GM21717 (cell line): ENCODE data around the gene BTBD16.

Experiments
- ATAC-seq: cut with Tn5 transposase; IDR thresholded peaks from one replicate; pipeline ENCODE4 v1.9.1; 2021; ENCODE audit warnings: mild to moderate bottlenecking, moderate library complexity; ENCODE audit not compliant: unreplicated experiment

The BTBD16 gene

DNA sequence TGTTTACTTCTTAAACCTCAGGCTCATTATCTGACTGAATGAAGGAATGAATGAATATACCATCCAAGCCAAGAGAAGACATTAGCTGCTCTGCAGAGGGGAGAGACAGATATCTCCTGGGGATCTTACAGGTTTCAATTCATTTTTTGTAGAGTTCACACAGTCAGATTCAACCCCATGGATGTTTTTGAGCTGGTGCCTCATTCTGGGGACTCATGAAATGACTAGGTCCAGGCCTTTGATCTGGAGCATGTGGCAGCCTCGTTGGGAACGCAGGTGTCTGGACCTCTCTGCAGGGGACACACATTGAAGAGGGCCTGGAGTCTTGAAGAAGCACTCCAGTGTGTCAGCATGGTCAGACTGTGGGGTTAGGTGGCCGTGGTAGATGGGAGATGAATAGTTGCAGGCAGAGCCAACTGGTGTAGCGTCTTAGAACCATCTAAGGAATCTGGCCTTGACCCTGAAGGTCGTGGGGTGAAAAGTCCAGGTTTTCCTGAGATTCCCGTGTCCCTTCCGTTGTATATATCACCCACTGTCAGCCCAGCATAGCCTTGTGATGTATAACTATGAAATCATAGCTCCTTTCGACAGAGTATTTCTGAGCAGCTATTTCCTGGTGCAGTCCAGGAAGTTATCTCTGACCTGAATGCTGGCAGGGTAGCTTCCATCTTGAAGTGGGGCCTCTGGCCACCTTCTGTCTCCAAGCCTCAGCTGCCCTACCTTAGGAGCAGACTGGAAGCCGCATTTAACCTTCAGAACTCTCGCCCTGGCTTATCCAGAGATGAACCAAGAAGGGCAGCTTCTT lies 22.3 kb downstream of the BTBD16 start:
- no peak for ATAC-seq

DNA sequence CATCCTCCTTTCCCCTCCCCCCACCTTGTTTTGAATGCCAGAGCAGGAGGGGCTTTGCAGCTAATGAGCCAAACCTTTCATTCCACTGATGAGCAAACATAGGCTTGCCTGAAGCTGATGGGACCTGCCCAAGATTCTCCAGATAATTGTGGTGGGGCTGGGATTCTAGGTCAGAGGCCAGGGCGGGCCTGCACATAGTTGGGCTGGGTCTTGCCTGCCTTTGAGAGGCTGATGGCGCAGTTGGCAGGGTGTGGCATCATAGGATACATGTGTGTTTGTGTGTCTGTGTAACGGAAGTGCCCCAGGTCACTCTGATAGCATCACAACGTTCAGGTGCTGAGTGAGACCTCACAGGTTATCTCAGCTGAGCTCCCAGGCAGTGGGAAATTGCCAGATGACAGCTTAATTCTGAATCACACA lies 22.9 kb downstream of the BTBD16 start:
- no peak for ATAC-seq

DNA sequence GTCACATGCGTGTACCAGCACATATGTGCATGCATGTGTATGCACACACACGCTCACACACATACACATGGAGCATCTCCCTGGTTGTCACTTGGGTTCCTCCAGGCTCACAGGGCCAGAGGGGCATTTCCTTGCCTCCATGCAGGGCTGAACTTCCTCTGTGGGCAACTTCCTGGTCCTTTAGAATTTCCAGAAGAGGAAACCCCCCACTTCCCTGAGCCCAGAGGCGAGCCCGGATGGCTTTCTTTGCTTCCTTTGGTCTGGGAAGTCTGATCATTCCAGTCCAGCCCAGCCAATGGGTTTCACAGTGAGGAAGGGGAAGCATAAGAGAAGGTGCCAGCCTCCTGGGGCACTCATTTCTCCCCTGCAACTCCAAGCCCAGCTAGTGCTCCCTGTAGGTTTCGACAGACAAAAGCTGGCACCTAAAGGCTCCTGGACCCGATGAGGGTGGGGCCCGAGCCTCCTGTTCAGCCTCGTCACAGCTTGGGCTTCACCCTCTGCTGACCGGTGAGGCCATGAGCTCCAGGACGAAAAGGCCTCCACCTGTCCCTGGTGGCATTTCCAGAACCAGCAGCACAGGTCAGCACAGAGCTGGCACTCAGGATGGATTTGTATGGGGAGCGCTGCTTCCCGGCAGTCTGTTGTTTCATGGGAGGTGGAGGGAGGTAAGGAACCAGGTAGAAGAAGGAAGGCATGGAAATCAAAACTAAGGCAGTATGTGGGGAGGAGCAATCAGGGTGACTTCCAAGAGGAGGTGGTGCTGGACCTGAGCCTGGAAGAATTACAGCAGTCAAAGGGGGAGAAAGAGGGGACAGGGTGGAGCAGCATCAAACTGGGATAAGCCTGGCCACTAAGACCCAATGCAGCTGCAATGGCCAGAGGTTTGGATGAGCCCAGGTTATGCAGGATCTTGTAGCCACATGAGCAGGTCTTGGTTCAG lies 23.7 kb downstream of the BTBD16 start:
- ATAC-seq = no peak

DNA sequence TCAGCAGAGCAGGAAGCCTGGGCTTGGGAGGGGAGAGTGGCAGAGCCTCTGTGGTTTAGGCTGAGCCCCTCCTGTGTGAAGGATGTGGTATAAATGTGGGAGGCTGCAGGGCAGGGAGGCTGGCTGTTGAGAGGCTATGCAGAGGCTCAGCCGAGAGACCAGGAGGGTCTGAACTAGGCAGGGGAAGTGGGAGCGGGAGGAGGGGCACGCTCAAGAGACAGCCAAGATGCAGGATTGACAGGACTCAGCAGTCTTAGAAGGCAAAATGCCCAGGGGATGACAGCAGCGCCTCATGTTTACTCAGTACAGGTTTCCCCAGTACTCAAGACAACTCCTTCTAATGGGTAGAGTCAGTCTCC lies 24.3 kb downstream of the BTBD16 start:
- ATAC-seq = no peak

DNA sequence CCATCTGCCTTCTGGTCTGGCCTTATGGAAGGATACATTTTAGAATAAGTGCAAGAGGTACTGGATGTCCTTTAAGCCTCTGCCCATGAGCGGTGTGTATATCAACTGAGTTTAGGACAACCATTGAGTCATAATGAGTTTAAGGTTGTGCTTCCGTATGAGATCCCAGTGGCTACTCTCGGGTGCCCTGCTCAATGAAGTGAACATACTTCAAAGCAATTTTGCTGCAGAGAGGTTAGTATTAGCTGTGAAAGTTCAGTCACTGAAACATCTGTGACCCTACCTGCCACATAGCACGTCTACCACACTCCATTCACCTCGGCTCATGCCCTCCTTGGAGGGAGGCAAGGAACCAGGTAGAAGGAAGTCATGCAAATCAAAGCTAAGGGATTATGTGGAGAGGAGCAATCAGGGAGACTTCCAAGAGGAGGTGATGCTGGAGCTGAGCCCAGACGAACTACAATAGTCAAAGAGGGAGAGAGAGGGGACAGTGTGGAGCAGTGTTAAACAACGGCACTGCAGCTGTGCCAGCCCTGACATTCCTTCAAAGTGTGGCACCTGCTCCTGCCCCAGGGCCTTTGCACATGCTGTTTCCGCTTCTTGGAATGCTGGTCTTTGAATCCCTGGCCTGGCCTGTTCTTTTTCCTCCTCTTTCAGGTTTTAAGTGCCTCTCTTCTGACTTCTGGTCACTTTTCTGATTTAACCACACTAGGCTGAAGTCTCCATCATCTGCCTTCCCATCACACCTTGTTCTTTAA lies 25.4 kb downstream of the BTBD16 start:
- ATAC-seq = no peak

DNA sequence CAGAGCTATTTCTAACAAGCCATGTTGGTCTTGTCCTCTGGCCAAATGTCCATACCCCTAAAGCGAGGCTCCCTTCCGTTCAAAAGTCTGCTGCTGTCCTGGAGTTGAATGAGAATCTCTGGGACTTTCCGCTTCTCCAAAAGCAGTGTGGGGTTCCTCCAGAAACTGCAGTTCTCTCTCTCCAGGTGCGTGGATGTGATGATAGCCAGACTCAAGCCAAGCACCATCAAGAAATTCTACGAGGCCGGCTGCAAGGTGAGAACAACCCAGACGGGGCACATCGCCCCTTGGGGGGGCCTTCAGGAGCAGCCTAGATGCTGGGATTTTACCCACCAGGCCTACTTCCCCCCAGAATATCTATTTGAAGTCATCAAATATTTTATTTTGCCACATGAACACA lies 26.5 kb downstream of the BTBD16 start:
- no peak for ATAC-seq

DNA sequence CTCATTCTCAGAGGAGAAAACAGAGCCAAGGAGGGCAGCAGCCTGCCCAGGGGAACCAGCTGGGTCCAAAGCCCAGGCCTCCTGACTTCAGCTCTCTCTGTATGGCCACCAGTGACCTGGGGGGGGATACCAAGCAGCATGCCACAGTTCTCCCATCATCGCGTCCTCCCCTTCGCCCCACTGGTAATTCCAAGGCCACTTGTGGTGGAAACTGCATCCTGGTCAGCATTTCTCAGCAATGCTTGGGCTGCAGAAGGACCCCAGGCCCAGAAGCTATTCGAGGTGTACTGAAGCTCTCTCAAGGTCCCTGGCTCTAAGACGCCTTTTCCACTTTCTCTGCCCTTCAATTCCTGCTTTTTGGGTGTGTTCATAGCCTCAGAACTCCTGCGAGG lies 27.1 kb downstream of the BTBD16 start:
- no peak for ATAC-seq

DNA sequence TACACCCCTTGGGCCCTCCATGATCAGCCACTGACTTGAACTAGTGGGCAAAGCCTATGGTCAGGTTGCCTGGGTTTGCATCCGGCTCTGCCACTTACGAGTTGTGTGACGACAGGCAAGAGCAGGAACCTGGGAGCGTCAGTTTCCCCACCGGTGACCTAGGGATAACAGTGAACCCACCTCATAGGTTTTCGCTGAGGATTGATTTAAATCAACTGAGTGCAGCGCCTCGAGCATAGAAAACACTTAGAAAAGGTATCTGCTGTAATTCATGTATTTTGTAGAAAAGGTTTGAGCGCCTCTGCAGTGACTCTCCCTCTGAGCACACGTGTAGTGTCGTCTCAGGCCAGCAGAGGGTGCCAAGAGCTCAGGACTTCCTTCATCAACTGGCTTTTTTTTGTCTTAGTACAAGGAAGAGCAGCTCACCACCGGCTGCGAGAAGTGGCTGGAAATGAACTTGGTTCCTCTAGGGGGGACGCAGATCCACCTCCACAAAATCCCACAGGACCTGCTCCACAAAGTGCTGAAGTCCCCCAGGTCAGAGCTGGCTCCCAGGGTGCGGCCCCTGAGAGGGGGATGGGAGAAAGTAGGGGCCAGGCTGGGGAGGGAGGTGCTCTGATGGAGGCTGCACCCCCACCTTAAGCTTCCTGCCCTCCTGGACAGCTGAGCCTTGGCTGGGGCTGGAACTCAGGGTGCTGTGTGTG lies 27.7 kb downstream of the BTBD16 start:
- no peak for ATAC-seq

DNA sequence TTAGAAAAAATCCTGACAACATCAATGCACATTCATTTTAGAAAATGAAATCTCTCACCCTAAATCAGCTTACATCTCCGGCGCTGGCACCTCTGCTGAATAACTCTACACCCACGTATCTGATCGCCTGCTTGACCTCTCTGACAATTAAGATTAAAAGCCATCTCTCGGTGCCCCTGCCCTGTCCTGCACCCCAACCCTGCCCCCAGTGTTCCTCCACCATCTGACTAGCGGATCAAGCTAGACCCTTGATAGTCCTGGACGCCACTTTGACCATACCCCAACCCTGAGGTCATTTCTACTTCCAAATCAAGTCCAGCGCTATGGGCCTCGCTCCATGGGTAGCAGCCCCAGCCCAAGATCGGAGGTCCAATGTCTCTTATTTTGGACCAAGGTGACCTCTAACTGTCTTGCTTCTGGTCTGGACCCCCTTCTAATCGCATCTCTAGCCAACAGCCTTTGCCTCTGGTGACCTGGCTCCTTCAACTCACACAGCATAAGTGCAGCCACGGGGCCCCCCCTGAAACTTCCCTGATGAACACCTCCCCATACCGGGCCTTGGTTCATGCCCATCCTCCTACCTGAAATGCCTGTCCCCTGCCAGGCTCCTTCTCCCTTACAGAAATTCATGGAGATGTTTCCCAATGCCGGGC lies 28.5 kb downstream of the BTBD16 start:
- ATAC-seq = no peak

DNA sequence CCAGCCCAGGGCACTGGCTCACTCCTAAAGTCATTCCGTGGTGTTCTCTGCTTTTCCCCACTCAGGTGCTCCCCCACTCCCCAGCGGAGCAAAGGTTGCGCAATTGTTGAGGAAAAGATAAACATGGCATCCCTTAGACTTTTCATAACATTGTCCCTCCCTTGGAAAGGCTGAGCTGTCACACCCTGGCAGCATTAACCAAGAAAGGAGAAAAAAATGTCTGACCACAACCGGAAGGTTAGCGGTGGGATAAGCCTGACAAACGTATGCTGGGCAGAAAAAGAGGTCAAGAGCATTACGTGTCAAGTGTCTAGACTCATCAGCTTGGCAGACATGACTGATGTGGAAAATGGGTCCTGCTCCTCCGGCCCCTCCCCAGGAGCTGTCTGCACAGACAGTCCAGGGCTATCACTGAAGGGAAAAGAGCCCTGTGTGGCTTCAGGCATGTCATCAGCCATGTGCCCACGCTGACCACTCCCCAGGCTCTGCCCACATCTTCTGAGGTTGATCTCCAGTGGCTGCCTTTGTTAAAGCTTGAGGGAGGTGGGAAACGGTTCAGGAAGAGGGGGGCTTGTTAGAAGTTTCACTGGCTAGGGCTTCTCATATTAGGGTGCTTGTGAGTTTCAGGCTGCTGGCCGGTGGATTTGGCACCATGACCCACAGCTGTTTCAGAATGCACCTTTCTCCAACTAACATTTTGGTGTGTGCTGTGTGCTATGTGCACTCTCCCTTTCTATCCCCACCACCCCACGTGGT lies 30.1 kb downstream of the BTBD16 start:
- no peak for ATAC-seq

DNA sequence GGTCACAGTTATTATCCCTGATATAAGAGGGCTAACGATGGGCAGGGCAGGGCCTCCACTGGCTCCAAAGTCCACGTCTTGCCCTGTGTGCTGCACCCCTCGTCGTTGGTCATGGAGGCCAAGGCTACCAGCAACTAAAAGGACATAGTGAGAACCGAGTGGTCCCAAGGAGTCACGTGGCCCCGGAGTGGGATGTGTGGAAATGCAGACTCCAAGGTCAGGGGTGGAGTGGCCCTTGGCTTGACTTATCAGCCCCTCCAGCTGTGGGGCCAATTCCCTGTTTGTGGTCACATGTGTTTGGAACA lies 30.7 kb downstream of the BTBD16 start:
- no peak for ATAC-seq

DNA sequence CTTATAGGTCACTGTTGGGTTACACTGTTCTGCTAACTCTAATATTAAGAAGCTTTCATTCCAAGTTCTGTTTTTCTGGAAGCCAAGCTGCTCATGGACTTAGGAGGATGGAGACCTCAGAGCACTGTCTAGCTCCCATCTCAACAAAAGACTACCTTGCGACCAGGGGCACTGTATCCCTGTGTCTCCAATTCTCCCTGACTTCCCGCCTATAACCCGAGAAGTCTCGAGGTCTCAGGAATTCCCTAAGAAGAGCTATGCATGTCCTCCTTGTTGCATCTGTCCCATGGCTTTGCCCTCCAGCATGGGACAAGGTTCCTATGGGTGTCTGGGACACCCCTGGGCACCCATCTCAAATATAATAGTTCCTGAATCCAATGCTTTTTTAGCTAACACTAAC lies 31.2 kb downstream of the BTBD16 start:
- ATAC-seq = no peak

DNA sequence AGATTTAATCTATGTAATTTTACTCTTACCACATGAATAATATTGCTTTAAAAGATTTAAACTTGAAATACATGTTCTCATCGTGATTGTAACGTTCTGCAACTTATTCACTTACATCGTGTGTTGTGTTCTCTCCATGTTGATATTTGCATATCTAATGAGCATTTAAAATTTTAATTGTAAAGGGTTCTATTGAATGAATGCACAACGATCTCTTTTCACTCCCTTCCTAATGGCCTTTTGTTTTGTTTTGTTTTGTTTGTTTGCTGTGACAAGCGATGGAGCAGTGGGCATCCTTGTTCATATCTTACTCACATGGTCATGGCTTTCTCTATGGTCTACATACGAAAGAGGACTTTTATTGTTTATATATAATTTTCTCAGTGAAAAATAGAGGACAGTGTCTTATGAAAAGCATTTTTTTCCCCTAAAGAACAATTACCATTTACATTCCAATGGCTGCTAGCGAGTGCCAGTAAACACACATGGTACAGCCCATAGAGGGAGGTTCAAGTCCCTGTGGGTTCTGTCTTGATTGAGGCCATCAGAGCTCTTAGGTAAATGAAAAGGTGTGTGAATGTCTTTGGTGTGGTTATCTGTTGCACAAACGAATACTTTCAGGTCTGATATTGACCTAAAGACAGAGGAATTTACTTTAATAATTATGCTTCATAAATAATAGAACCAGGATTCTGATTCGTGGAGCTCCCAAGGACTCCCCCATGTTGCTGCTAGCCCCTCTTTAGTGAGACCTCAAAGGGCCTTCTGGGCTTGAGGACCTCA lies 32.4 kb downstream of the BTBD16 start:
- ATAC-seq = no peak

DNA sequence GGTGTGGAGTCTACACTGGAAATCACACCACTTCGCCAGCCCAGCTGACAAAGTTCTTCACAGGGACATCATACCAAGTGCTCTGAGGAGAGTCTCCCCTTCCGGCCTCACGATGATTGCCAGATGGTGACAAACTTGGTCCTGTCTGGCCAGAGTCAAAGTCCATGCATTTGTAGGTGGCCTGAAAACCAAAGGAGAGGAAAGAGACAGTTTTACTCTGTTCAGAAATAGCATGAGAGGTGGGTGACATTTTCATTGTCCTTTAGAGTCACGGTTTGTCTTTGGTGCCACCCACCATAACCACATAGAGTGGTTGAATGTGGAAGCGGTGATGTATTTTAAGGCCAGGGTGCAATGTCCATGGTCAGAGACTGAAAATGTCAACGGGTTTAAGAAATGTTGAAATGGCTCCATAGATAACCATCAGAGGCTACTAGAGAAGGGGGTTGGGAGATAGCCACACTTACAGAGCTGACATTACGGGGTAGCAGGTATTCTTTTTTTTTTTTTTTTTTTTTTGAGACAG lies 33.0 kb downstream of the BTBD16 start:
- no peak for ATAC-seq

DNA sequence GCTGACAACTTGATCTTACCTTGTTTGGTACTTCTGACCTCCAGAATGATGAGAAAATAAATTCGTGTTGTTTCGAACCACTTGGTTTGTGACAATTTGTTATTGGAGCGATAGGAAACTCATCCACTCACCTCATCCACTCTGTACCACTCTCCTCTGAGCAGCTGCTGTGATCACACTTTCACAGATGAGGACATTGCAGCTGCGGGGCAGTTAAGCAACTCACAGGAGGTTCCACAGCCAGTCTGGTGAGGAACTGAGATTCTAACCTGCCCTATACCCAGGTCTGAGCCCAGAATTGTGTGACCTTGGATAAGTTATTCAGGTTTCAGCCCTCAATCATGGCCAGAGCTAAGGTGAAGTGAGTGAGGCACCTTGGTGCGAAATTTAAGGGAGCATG lies 35.2 kb downstream of the BTBD16 start:
- ATAC-seq = no peak

DNA sequence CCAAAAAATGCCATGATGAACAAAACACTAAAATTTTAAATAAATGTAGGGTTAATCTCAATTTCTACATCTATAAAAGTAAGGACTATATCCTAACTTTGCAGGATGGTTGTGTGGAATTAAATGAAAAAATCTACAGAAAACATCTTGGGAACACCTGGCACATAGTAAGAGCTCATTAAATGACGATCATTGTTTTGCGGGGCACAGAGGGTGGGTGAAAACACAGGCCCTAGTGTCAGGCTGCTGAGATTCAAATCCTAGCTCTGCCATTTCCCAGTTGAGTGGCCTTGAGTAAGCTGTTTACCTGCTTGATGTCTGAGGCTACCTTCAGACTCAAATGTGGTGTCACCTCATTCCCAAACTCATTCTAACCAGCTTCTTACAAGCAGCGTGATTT lies 35.6 kb downstream of the BTBD16 start:
- no peak for ATAC-seq

DNA sequence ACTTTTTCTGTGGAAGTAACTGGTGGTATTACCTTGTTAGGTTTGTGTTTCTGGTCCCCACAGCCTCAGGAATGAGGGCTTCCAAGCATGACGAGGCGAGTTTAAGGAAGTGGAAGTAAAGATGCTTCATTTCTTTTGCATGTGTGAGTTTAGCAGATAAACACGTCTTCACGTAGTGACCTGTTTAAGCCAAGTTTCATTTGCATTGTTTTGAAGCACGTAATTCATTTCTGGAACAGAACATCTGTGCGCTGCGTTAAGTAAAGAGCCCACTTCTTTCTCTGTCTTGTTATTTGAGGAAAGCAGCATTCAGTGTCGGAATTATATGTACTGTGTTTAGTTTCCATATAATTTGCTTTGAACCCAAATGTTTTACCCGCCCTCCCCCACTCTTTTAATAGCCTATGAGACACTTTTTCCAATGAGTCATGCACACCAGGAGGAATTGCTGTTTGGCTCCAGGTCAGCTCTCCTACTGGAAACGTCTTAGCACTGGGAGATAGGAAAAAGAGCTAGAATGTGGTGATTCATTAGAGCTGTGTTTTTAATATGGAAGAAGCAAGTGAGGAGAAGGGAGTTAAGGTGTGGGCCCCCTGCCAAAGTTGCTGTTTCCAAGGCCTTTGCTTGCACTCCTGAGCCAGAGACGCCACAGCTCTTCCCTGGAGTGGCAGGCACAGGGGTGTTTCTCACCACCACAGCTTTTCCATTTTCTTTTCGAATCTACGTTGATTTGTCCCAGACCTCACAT lies 36.7 kb downstream of the BTBD16 start:
- ATAC-seq = peak; percentile 84
